GM19455 (cell line): ENCODE results near the gene MYL7.
"Not testable (repeated sequence)": the region's sequence is repeated elsewhere in the genome, so short reads cannot be mapped to it uniquely, and the experiment has no call there.

ENCODE experiments used
- ATAC-seq: cut with Tn5 transposase; IDR thresholded peaks from one replicate; pipeline ENCODE4 v1.9.1; 2021; ENCODE audit not compliant: unreplicated experiment

Gene MYL7

GRCh38 chr7:44172352-44172751, 31.2 kb upstream of the MYL7 start:
- ATAC-seq, result no peak

DNA sequence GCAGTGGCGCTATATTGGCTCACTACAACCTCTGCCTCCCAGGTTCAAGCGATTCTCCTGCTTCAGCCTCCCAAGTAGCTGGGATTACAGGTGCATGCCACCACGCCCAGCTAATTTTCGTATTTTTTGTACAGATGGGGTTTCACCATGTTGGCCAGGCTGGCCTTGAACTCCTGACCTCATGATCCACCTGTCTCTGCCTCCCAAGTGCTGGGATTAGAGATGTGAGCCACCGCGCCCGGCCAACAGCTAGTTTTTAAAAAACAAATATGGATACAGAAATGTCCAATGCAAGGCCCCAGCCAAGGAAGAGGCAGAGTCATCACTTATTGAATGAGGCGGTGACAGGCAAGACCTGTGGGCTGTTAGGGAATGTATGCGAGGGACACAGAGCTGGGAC, 30.8 kb upstream of the MYL7 start:
- not testable (repeated sequence) for ATAC-seq

DNA sequence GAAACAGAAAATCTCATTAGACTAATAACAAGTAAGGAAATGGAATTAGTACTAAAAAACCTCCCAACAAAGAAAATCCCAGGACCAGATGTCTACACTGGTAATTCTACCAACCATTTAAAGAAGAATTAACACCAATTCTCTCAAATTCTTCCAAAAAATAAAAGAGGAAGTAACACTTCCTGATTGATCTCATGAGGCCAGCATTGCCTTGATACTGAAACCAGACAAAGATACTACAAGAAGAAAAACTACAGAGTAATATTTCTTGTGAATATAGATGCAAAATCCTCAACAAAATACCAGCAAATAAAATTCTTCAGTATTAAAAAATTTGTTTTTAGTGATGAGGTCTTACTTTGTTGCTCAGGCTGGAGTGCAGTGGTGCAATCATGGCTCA, 26.8 kb upstream of the MYL7 start:
- no peak for ATAC-seq

- no peak for ATAC-seq
Observed at GRCh38 chr7:44163591-44163990, 22.5 kb upstream of the MYL7 start.

GRCh38 chr7:44162785-44163395, 21.8 kb upstream of the MYL7 start:
- no peak for ATAC-seq

DNA sequence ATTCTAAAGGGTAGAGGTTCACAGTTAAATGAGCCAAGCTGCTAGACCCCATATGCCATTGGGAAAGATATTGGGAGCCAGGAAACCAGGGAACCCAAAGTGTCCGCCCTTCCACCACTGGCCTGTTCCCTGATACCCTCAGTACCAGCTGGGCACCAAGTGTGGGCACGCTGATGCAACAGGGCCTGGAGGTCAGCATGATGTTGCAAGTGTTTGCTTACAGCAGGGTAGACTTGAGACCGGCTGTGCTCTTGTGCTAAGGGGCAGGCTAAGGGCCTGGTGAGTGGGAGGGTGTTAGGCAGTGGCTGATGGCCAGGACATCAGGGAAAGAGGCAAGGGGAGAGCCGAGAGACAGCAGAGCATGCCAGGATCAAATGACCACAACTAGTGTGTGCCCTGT, 21.0 kb upstream of the MYL7 start:
- no peak for ATAC-seq

DNA sequence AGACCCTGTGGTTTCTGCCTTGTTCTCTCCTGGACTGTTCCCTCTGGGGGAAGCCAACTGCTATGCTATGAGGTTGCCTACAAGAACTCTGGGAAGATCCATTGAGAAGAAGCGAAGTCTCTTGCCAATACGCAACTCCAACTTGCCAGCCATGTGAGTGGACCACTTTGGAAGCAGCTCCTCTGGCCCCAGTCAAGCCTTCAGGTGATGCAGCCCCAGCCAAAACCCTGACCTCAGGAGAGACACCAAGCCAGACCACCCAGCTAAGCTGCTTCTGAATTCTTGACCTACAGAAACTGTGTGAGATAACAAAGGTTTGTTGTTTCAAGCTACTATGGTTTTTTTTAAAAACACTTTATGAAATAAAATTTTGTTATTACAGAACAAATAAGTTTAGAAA, 20.2 kb upstream of the MYL7 start:
- ATAC-seq, result no peak

DNA sequence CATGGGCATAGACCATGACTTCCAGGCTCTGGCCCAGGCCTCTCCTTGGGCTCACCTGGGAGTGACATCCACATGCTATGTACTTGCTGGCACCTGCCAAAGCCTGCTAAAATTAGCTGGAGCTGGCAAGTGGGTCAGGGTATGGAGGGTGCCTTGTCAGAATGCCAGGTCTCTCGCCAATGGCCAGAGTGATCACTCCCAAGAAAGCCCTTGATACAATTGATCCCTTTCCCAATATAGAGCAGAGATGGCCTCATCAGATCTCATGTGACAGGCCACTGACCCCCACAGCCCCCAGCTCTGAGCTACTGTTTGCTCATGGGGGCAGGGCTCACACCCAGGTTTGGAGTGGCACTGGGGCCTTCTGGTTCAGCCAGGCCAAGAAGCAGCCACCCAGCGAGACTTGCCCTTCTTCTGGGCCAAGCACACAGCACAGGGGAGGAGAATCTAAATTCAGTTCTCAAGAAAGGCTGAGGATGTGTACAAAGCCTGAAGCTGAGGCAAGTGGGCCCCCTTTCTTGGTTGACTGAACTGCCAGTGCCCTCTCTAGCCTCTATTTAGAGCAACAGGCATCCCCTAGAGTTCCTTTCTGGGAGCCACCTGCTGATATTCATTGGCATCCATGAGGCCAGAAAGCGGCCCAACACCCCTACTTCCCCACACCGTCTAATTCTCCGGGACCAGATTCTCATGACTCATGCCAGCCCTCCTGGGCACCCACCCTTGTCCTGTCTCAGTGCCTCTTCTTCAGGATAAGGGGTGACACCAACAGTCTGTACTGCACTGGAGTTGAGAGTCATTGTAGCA, 18.9 kb upstream of the MYL7 start:
- no peak for ATAC-seq

GRCh38 chr7:44158873-44159631, 17.9 kb upstream of the MYL7 start:
- no peak for ATAC-seq

GRCh38 chr7:44158096-44158872, 17.2 kb upstream of the MYL7 start:
- ATAC-seq, result no peak

DNA sequence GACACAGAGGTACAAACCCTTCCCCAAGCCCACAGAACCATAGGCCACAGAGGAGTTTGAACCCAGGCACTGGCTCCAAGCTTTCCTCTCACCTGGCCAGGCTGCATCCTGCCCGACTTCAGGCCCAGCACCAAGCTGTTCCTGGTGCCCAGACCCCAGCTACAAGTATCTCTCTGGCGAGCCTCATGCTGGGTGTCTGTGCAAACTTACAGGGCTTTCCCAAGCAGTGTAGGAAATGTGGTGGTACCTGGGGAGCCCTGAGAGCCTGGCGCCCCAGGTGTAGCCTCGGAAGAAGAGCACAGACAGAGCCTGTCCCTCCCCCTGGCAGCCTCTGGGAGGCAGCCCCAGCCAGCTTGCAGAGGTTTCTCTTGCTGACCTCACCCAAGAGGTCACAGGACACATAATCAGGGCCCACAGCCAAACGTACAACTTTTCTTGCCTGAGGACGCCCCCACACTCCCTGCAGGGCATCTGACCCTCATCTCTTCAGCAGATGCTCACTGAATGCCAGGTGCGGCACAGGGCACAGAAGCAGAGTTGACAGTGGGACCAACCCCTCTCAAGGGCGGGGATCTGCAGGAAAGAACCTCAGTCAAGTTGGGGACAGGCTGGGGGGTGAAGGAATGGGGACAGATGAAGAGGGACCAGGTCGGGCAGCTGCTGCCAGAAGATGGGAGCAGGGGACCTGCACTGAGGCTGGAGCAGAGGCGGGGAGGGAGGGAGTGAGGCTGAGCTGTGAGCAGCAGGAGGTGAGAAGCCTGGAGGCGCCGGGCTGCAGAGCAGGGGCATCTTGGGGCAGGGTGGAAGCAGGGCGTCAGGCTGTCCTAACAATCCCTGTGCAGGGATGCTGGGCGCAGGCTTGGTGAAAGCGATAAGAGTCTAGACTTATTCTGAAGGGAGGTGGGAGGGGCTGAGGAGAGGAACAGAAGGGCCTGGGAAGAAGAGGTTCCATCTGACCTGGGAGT, 16.3 kb upstream of the MYL7 start:
- no peak for ATAC-seq

GRCh38 chr7:44156453-44157010, 15.4 kb upstream of the MYL7 start:
- ATAC-seq, result no peak

DNA sequence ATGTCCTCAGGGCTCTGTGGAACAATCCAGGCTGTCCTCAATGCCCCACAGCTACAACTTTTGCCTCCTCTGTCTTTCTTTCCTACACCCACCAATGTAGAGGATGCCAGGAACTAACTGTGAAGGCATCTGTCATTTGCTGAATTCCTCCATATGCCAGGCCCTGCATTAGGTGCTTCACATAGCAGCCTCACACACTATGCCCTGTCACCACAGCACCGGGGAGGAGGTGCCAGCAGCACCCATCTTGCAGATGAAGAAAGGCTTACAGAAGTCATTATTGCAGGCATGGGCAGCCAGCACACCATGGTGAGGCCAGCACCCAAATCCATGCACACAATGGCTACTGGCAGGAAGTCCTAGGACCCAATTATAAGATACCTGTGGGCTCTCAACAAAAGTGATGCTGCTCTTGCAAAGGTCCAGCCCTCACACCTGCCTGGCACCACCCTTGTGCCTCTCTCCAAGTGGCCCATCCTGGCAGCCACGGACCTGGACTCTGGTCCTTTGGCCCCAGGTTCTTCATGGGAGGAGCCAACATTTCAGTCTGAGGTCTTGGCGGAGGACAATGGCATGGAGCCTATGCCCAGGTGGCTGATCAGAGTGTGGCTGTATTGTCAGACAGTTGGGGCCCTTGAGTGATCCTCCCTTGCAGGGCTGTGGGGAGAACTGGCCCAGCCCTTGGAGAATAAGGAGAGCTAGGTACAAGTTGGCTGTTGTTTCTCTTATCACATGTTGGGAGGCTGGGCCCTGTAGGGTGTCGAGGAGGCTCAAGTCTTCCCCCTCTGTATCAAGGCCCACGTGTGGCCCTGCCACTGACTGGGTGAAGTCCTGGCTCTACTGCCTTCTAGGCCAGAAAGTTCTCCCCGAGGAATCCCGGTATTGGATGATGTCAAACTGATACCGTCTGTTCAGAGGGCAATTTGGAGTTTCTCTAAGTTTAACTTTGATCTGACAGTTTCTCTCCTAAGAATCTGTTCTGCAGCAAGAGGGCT, 14.4 kb upstream of the MYL7 start:
- ATAC-seq, result no peak

DNA sequence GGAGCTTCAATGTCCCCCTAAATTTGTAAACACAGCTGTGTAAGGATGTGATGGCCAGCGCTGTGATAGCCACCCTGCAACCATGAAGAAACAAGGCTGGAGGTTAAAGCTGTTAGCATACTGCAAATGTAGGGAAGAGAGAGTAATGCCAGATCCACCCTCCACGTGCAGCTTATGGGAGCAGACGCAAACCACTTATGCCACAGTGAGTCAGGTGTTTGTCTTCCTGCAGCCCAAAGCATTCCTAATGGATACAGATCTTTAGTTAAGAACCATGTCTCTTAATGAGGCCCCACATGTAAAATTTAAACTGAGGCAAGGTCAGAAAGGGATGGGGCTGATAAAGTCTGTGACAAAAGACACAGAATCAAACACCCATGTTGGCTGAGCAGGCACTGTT, 13.6 kb upstream of the MYL7 start:
- no peak for ATAC-seq

GRCh38 chr7:44153948-44154335, 12.8 kb upstream of the MYL7 start:
- no peak for ATAC-seq

- ATAC-seq, result no peak
Observed at GRCh38 chr7:44152971-44153947, 12.1 kb upstream of the MYL7 start.

DNA sequence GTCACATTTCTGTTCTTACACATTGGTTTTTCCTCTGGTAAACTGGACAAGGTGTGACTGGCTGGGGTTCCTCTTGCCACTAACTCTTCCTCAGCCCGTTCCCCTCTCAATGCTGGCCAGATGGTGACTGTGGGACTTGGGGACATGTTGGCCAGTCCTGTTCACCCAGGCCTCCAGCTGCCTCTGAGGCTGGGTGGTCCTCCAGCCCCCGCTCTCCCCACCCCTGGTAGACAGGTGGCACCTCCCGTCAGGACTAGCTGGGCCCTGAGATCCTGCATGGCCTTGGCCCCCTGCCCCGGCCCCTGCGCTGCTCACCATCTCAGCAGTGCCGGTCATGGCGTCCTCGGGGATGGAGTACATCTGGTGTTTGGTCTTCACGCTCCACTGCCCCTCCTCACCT, 10.8 kb upstream of the MYL7 start:
- no peak for ATAC-seq
